Tibial artery (tissue), 4 donors: ENCODE results near the gene EIF4B.

Experiments used
- DNase-seq, 2 donors: peaks; one replicate each; pipeline ENCODE4 v3.0.0-alpha.2; 2019
- H3K27ac ChIP-seq, 2 donors: fragments of 200-600 bp; sonication (generic) in 1 of 2; 1 replicate in 1 of 2; 2 replicates in 1 of 2; pipeline ENCODE4 v1.5.1; 2018 to 2019; ENCODE audit warnings: mild to moderate bottlenecking in 1 of 2
- H3K27me3 ChIP-seq, 2 donors: fragments of 200-600 bp; sonication (generic) in 1 of 2; one replicate each; pipeline versions ENCODE4 v1.5.1 to v1.6.0; 2016 to 2019
- H3K36me3 ChIP-seq, 3 donors: fragments of 200-600 bp; sonication (generic) in 2 of 3; one replicate each; pipeline ENCODE4 v1.5.1; 2016 to 2019; ENCODE audit warnings: mild to moderate bottlenecking in 2 of 3
- H3K4me1 ChIP-seq, 4 donors: fragments of 200-600 bp; sonication (generic) in 2 of 4; 1 replicate in 3 of 4; 2 replicates in 1 of 4; pipeline ENCODE4 v1.5.1; 2016 to 2019
- H3K4me3 ChIP-seq, 2 donors: fragments of 200-600 bp; sonication (generic) in 1 of 2; 1 replicate in 1 of 2; 2 replicates in 1 of 2; pipeline ENCODE4 v1.5.1; 2018 to 2019; ENCODE audit warnings: mild to moderate bottlenecking in 2 of 2
- H3K9me3 ChIP-seq, 3 donors: fragments of 200-600 bp; sonication (generic) in 1 of 3; one replicate each; pipeline ENCODE4 v1.5.1; 2016 to 2019
- CTCF ChIP-seq, 2 experiments: fragments of 200-600 bp in 1 of 2; fragments of 450-650 bp in 1 of 2; IDR thresholded peaks; one replicate each; pipeline ENCODE4 v1.5.1; 2017 to 2019; ENCODE audit warnings: antibody characterized with exemption in 2 of 2, mild to moderate bottlenecking in 1 of 2, moderate library complexity in 1 of 2
- intact Hi-C: fragments of 100-400 bp; cut with DNase I; formaldehyde crosslinking; loops from one replicate; pipeline ENCODE4 v1.15.0; 2023; ENCODE audit warnings: low total_unique reads

The EIF4B gene

GRCh38 chr12:53065975-53066931 lies 60.0 kb downstream of the EIF4B start:
- intact Hi-C loops, result loop anchor here (2.0 to 5.0 kb wide), 2 partner anchors 33 to 131 kb away; no protein-coding TSS in a partner anchor
- no peaks in the 10 kb centered on the region for H3K9me3 ChIP-seq
- peak; percentile 80 to 92 for DNase-seq
- H3K27ac ChIP-seq, result peak overlapping the region; percentile 93 to 99
- peaks cover 21 to 90% (median 35%) of the 10 kb centered on the region in 3 donors for H3K36me3 ChIP-seq
- H3K27me3 ChIP-seq, result no peaks in the 10 kb centered on the region
- TF ChIP-seq CTCF (IDR thresholded peaks at IDR 0.05), result peak; percentile 88 to 97
- no peak overlapping the region for H3K4me3 ChIP-seq
- peaks cover 4 to 98% (median 86%) of the 10 kb centered on the region in 4 donors for H3K4me1 ChIP-seq

- Histone ChIP-seq H3K4me1 (peaks cover 9 to 98% (median 84%) of the 10 kb centered on the region in 4 donors), H3K9me3 (no peaks in the 10 kb centered on the region), H3K4me3 (no peak overlapping the region), H3K36me3 (peaks cover 12 to 81% (median 24%) of the 10 kb centered on the region in 3 donors), H3K27me3 (no peaks in the 10 kb centered on the region), H3K27ac (peak overlapping the region; percentile 93 to 99)
- DNase-seq, result peak; percentile 26 to 64
- intact Hi-C loops, result loop anchor here (2.0 to 5.0 kb wide), 2 partner anchors 31 to 130 kb away; no protein-coding TSS in a partner anchor
- no peak for TF ChIP-seq CTCF (IDR thresholded peaks at IDR 0.05)
These were observed 61.1 kb downstream of the EIF4B start for GRCh38 chr12:53067074-53067992.

- Histone ChIP-seq H3K4me3 (no peak overlapping the region), H3K9me3 (no peaks in the 10 kb centered on the region), H3K4me1 (peaks cover 13 to 98% (median 84%) of the 10 kb centered on the region in 4 donors), H3K27ac (peak overlapping the region; percentile 93 to 99), H3K27me3 (no peaks in the 10 kb centered on the region), H3K36me3 (peaks cover 4 to 76% (median 16%) of the 10 kb centered on the region in 3 donors)
- intact Hi-C loops, result loop anchor here (2.0 to 5.0 kb wide), 2 partner anchors 31 to 129 kb away; no protein-coding TSS in a partner anchor
- no peak for TF ChIP-seq CTCF (IDR thresholded peaks at IDR 0.05)
- peak in 1 of 2 donors; percentile 66 for DNase-seq
These were observed 61.9 kb downstream of the EIF4B start for GRCh38 chr12:53067993-53068770.

- intact Hi-C loops, result loop anchor here (5.0 kb wide), 1 partner anchor 128 kb away; no protein-coding TSS in a partner anchor
- H3K27me3 ChIP-seq, result no peaks in the 10 kb centered on the region
- H3K4me3 ChIP-seq, result no peak overlapping the region
- peaks cover 15 to 98% (median 82%) of the 10 kb centered on the region in 4 donors for H3K4me1 ChIP-seq
- H3K9me3 ChIP-seq, result no peaks in the 10 kb centered on the region
- peaks cover 0 to 73% (median 10%) of the 10 kb centered on the region in 3 donors for H3K36me3 ChIP-seq
- no peak for TF ChIP-seq CTCF (IDR thresholded peaks at IDR 0.05)
- peak overlapping the region; percentile 93 to 99 for H3K27ac ChIP-seq
- peak; percentile 29 to 66 for DNase-seq
These were observed 62.7 kb downstream of the EIF4B start for GRCh38 chr12:53068811-53069585.
